HepG2 (cell line): ENCODE results near the gene PCBP1.

Experiments
- KAT2B ChIP-seq: fragments of 150-350 bp; IDR thresholded peaks from 2 replicates; pipeline ENCODE4 v1.6.1; 2014; ENCODE audit warnings: low read depth, low read length, borderline replicate concordance
- POLR2AphosphoS5 ChIP-seq: IDR thresholded peaks from 2 replicates; pipeline ENCODE4 v1.6.1; 2012; ENCODE audit warnings: low read depth, low read length
- ZNF530 ChIP-seq: sonication (generic); formaldehyde crosslinking; IDR thresholded peaks from 2 replicates; pipeline ENCODE4 v1.5.0; 2020; ENCODE audit warnings: low read depth, mild to moderate bottlenecking, missing genetic modification reagents
- ZNF670 ChIP-seq: sonication (generic); formaldehyde crosslinking; IDR thresholded peaks from 2 replicates; pipeline ENCODE4 v1.8.0; 2022; ENCODE audit warnings: mild to moderate bottlenecking, missing genetic modification reagents, borderline replicate concordance
- TF ChIP-seq, protein P1 (sequence below): IDR thresholded peaks from 2 replicates; pipeline ENCODE4 v1.6.1; 2016
- TF ChIP-seq, protein P2 (sequence below): sonication (generic); formaldehyde crosslinking; IDR thresholded peaks from 2 replicates; pipeline ENCODE4 v1.4.0; 2020; ENCODE audit warnings: missing genetic modification reagents
- TF ChIP-seq, protein P3 (sequence below): sonication (generic); formaldehyde crosslinking; conservative IDR thresholded peaks from 2 replicates; pipeline ENCODE4 v1.4.0; 2020; ENCODE audit warnings: missing genetic modification reagents

DNA sequence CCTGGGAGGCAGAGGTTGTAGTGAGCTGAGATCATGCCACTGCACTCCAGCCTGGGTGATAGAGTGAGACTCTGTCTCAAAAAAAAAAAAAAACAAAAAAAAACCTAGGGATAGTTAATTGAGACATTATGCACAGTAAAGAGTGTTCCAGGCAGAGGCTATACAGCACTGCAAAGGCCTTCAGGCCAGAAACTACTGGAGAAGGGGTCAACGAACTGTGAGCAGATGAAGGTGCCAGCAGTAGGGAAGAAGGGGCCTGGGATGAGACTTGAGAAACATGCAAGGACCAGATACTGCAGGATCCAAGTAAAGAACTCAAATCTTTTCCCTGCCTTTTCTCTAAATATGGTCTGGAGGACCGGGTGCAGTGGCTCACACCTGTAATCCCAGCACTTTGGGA lies 26.0 kb upstream of the PCBP1 start:
- TF ChIP-seq, protein P1, sequence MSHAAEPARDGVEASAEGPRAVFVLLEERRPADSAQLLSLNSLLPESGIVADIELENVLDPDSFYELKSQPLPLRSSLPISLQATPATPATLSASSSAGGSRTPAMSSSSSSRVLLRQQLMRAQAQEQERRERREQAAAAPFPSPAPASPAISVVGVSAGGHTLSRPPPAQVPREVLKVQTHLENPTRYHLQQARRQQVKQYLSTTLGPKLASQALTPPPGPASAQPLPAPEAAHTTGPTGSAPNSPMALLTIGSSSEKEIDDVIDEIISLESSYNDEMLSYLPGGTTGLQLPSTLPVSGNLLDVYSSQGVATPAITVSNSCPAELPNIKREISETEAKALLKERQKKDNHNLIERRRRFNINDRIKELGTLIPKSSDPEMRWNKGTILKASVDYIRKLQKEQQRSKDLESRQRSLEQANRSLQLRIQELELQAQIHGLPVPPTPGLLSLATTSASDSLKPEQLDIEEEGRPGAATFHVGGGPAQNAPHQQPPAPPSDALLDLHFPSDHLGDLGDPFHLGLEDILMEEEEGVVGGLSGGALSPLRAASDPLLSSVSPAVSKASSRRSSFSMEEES (CRISPR knock-in tag) = no peak
- no peak for TF ChIP-seq POLR2AphosphoS5
- TF ChIP-seq, protein P2, sequence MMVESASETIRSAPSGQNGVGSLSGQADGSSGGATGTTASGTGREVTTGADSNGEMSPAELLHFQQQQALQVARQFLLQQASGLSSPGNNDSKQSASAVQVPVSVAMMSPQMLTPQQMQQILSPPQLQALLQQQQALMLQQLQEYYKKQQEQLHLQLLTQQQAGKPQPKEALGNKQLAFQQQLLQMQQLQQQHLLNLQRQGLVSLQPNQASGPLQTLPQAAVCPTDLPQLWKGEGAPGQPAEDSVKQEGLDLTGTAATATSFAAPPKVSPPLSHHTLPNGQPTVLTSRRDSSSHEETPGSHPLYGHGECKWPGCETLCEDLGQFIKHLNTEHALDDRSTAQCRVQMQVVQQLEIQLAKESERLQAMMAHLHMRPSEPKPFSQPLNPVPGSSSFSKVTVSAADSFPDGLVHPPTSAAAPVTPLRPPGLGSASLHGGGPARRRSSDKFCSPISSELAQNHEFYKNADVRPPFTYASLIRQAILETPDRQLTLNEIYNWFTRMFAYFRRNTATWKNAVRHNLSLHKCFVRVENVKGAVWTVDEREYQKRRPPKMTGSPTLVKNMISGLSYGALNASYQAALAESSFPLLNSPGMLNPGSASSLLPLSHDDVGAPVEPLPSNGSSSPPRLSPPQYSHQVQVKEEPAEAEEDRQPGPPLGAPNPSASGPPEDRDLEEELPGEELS (CRISPR knock-in tag) = no peak
- TF ChIP-seq KAT2B = no peak
- no peak for TF ChIP-seq ZNF670 (CRISPR knock-in tag)
- no peak for TF ChIP-seq ZNF530 (CRISPR knock-in tag)
- TF ChIP-seq, protein P3, sequence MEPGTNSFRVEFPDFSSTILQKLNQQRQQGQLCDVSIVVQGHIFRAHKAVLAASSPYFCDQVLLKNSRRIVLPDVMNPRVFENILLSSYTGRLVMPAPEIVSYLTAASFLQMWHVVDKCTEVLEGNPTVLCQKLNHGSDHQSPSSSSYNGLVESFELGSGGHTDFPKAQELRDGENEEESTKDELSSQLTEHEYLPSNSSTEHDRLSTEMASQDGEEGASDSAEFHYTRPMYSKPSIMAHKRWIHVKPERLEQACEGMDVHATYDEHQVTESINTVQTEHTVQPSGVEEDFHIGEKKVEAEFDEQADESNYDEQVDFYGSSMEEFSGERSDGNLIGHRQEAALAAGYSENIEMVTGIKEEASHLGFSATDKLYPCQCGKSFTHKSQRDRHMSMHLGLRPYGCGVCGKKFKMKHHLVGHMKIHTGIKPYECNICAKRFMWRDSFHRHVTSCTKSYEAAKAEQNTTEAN = no peak
